ENCODE measurements around the gene ABCC3. TPM values are rescaled to one million over a fixed set of nuclear protein-coding genes. Genes with fewer than 3 reads are reported as not detected.

The ABCC3 gene
- total RNA-seq, 4 donors from 2014 or later = 19.6 to 93.7 (median 34.1) TPM

DNA sequence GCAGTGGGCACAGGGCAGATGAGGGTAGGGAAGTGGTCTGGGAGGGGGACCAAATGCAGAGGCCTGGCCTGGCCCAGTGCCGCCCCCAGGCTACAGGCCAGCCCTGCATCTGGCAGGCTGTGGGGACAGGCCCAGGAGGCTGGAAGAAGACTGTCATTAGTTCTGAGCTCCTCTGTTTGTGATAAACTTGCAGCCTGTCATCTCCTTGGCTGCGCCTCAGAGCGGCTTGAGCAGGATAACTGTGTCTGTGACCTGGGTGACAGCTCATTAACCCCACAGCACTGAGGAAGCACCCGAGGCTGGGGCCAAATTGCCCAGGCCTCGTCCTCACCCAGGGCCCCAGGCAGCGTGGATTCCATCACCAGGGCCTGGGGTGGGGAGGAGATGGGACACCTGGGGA lies 23.9 kb downstream of the ABCC3 start:
- Histone ChIP-seq H3K27me3 (no peaks in the 10 kb centered on the region), H3K27ac (peak overlapping the region in 1 of 4 donors; percentile 84), H3K36me3 (no peaks in the 10 kb centered on the region), H3K4me3 (no peak overlapping the region), H3K9me3 (no peaks in the 10 kb centered on the region), H3K4me1 (peaks cover 24 to 56% (median 38%) of the 10 kb centered on the region in 3 donors)
- WGBS, 2 donors = 59 to 85% methylated on average over 4 of the region's 6 CpGs
- TF ChIP-seq CTCF (IDR thresholded peaks at IDR 0.05) (no peak), POLR2A (IDR thresholded peaks at IDR 0.05) (no peak)
- DNase-seq = no peak
- intact Hi-C loops (cut with DNase I) = no loop called here

- H3K36me3 ChIP-seq = no peaks in the 10 kb centered on the region
- no peaks in the 10 kb centered on the region for H3K27me3 ChIP-seq
- no peak overlapping the region for H3K4me3 ChIP-seq
- no peak for TF ChIP-seq CTCF (IDR thresholded peaks at IDR 0.05)
- TF ChIP-seq POLR2A (IDR thresholded peaks at IDR 0.05) = no peak
- no peaks in the 10 kb centered on the region for H3K9me3 ChIP-seq
- 89 to 90% methylated on average over 4 to 7 of the region's 10 CpGs for WGBS, 2 donors
- peak overlapping the region in 1 of 4 donors; percentile 84 for H3K27ac ChIP-seq
- intact Hi-C loops (cut with DNase I) = no loop called here
- no peak for DNase-seq
- peaks cover 24 to 56% (median 38%) of the 10 kb centered on the region in 3 donors for H3K4me1 ChIP-seq
These were observed 24.5 kb downstream of the ABCC3 start for GRCh38 chr17:50659179-50659578.

- no peak for TF ChIP-seq CTCF (IDR thresholded peaks at IDR 0.05)
- no peak for TF ChIP-seq POLR2A (IDR thresholded peaks at IDR 0.05)
- Histone ChIP-seq H3K4me1 (peaks cover 24 to 56% (median 38%) of the 10 kb centered on the region in 3 donors), H3K27ac (peak overlapping the region; percentile 73 to 84 (median 82)), H3K27me3 (no peaks in the 10 kb centered on the region), H3K4me3 (no peak overlapping the region), H3K9me3 (no peaks in the 10 kb centered on the region), H3K36me3 (no peaks in the 10 kb centered on the region)
- WGBS, 2 donors = 25 to 42% methylated on average over 7 to 8 of the region's 11 CpGs
- no peak for DNase-seq
- intact Hi-C loops (cut with DNase I) = no loop called here
These were observed 25.6 kb downstream of the ABCC3 start for GRCh38 chr17:50660042-50660886.

- Histone ChIP-seq H3K36me3 (no peaks in the 10 kb centered on the region), H3K9me3 (no peaks in the 10 kb centered on the region), H3K4me1 (peaks cover 24 to 56% (median 38%) of the 10 kb centered on the region in 3 donors), H3K27ac (peak overlapping the region; percentile 73 to 84 (median 82)), H3K27me3 (no peaks in the 10 kb centered on the region), H3K4me3 (no peak overlapping the region)
- no peak for DNase-seq
- TF ChIP-seq CTCF (IDR thresholded peaks at IDR 0.05) = no peak
- no peak for TF ChIP-seq POLR2A (IDR thresholded peaks at IDR 0.05)
- intact Hi-C loops (cut with DNase I) = no loop called here
- 57 to 63% methylated on average over 9 of the region's 10 CpGs for WGBS, 2 donors
These were observed 26.2 kb downstream of the ABCC3 start for GRCh38 chr17:50660887-50661345.

- peak overlapping the region; percentile 73 to 84 (median 82) for H3K27ac ChIP-seq
- no peaks in the 10 kb centered on the region for H3K27me3 ChIP-seq
- TF ChIP-seq POLR2A (IDR thresholded peaks at IDR 0.05) = no peak
- no peak for TF ChIP-seq CTCF (IDR thresholded peaks at IDR 0.05)
- no peak for DNase-seq
- H3K9me3 ChIP-seq = no peaks in the 10 kb centered on the region
- 55 to 76% methylated on average over 3 to 5 of the region's 5 CpGs for WGBS, 2 donors
- H3K36me3 ChIP-seq = no peaks in the 10 kb centered on the region
- no peak overlapping the region for H3K4me3 ChIP-seq
- intact Hi-C loops (cut with DNase I) = no loop called here
- H3K4me1 ChIP-seq = peaks cover 24 to 56% (median 38%) of the 10 kb centered on the region in 3 donors
These were observed 26.7 kb downstream of the ABCC3 start for GRCh38 chr17:50661348-50661747.
